A549 (cell line): ENCODE data around the gene TRUB2. TPM values are rescaled to one million over a fixed set of nuclear protein-coding genes. Genes with fewer than 3 reads are reported as not detected.

Experiments used
- ATAC-seq, 2 experiments: fragments of 200-7000 bp in 1 of 2; fragments of >200 bp in 1 of 2; cut with Nextera tagmentation in 1 of 2; cut with Tn5 transposase in 1 of 2; 3 replicates each; pipeline versions ENCODE4 v1.8.0 to v1.9.1; 2018 to 2020; ENCODE audit warnings: mild to moderate bottlenecking in 1 of 2, moderate library complexity in 1 of 2
- CTCF ChIA-PET: fragments of 300-600 bp; sonication (Branson Sonifier 250); formaldehyde crosslinking; extraction: SDS; loops from one replicate; lab custom pipeline; 2021; ENCODE audit warnings: antibody characterized with exemption, inconsistent platforms; lab: Yijun Ruan, JAX
- POLR2A ChIA-PET: fragments of 350-600 bp; formaldehyde crosslinking; extraction: SDS; loops from one replicate; lab custom pipeline; 2021; ENCODE audit warnings: antibody characterized with exemption, inconsistent platforms; lab: Yijun Ruan, JAX
- DNase-seq, 2 experiments: peaks; one replicate each; pipeline versions ENCODE4 v3.0.0 to v3.0.0-alpha.2; 2011 to 2016; ENCODE audit warnings: low read depth in 1 of 2, low spot score in 1 of 2
- FAIRE-seq: peaks from 2 replicates; lab custom pipeline; 2011; peaks lifted over from hg19 to GRCh38; lab: Jason Lieb, UNC
- H3K27ac ChIP-seq, 2 experiments: fragments of >200 bp; sonication (Bioruptor Twin); formaldehyde crosslinking; 3 replicates each; pipeline ENCODE4 v1.5.1; 2016 to 2017
- H3K4me1 ChIP-seq: fragments of >200 bp; sonication (Bioruptor Twin); formaldehyde crosslinking; 3 replicates; pipeline ENCODE4 v1.6.1; 2016
- H3K4me2 ChIP-seq: fragments of >200 bp; sonication (Bioruptor Twin); formaldehyde crosslinking; 3 replicates; pipeline ENCODE4 v1.6.1; 2016
- H3K4me3 ChIP-seq: fragments of >200 bp; sonication (Bioruptor Twin); formaldehyde crosslinking; 3 replicates; pipeline ENCODE4 v1.5.1; 2016
- H3K9me3 ChIP-seq: fragments of >200 bp; sonication (Bioruptor Twin); formaldehyde crosslinking; 3 replicates; pipeline ENCODE4 v1.6.1; 2016
- CBX2 ChIP-seq: fragments of 200-600 bp; sonication (generic); IDR thresholded peaks from 2 replicates; pipeline ENCODE4 v1.6.1; 2016; ENCODE audit warnings: low read depth, mild to moderate bottlenecking, borderline replicate concordance
- CHD4 ChIP-seq: fragments of 200-600 bp; sonication (generic); IDR thresholded peaks from 2 replicates; pipeline ENCODE4 v1.6.1; 2016; ENCODE audit warnings: antibody characterized with exemption, mild to moderate bottlenecking, borderline replicate concordance
- ESRRA ChIP-seq: fragments of 150-350 bp; IDR thresholded peaks from 2 replicates; pipeline ENCODE4 v1.6.1; 2014; ENCODE audit warnings: mild to moderate bottlenecking, low read length, borderline replicate concordance
- FOSB ChIP-seq: fragments of 250-450 bp; sonication (Bioruptor Pico); IDR thresholded peaks from 2 replicates; pipeline ENCODE4 v1.5.0; 2020; ENCODE audit warnings: mild to moderate bottlenecking, moderate library complexity
- FOSL2 ChIP-seq, 2 experiments: fragments of 450-650 bp in 1 of 2; fragments of >200 bp in 1 of 2; sonication (Bioruptor Twin) in 1 of 2; formaldehyde crosslinking; IDR thresholded peaks; 2 replicates each; pipeline versions ENCODE4 v1.5.0 to v1.6.1; 2016 to 2020; ENCODE audit warnings: mild to moderate bottlenecking in 1 of 2, moderate library complexity in 1 of 2
- HDAC2 ChIP-seq: fragments of 200-600 bp; sonication (generic); IDR thresholded peaks from 2 replicates; pipeline ENCODE4 v1.6.1; 2016
- HOXA7 ChIP-seq: fragments of 250-450 bp; sonication (Bioruptor Pico); IDR thresholded peaks from 2 replicates; pipeline ENCODE4 v1.5.0; 2020; ENCODE audit warnings: mild to moderate bottlenecking, moderate library complexity
- HOXB5 ChIP-seq: fragments of 250-450 bp; sonication (Bioruptor Pico); IDR thresholded peaks from 2 replicates; pipeline ENCODE4 v1.5.0; 2020; ENCODE audit warnings: mild to moderate bottlenecking, moderate library complexity
- JUN ChIP-seq, 2 experiments: fragments of >200 bp; sonication (Bioruptor Twin); formaldehyde crosslinking; IDR thresholded peaks; 2 replicates in 1 of 2; 3 replicates in 1 of 2; pipeline ENCODE4 v1.6.1; 2016 to 2017
- NR3C1 ChIP-seq: fragments of >200 bp; sonication (Bioruptor Twin); formaldehyde crosslinking; IDR thresholded peaks from 3 replicates; pipeline ENCODE4 v1.6.1; 2017
- PHF8 ChIP-seq: fragments of 200-600 bp; sonication (generic); IDR thresholded peaks from 2 replicates; pipeline ENCODE4 v1.6.1; 2016; ENCODE audit warnings: low read depth, mild to moderate bottlenecking, antibody characterized with exemption, moderate library complexity, borderline replicate concordance
- POLR2A ChIP-seq: IDR thresholded peaks from 2 replicates; pipeline ENCODE4 v1.6.1; 2012; ENCODE audit warnings: mild to moderate bottlenecking, low read length
- RFX5 ChIP-seq: fragments of 450-650 bp; IDR thresholded peaks from 2 replicates; pipeline ENCODE4 v1.7.1; 2014; ENCODE audit warnings: antibody characterized with exemption, mild to moderate bottlenecking, moderate library complexity
- SMC3 ChIP-seq: fragments of >200 bp; sonication (Bioruptor Twin); formaldehyde crosslinking; IDR thresholded peaks from 3 replicates; pipeline ENCODE4 v1.6.1; 2018; ENCODE audit warnings: inconsistent platforms
- ZFP36 ChIP-seq: fragments of 450-650 bp; IDR thresholded peaks from 2 replicates; pipeline ENCODE4 v1.6.1; 2014; ENCODE audit warnings: borderline replicate concordance; ENCODE audit not compliant: partially characterized antibody
- WGBS: methylation state at CpG from one replicate; pipeline ENCODE4 v1.1.6; 2017; ENCODE audit errors: missing lambda C conversion rate; 5-methylcytosine and 5-hydroxymethylcytosine counted together
- polyA plus RNA-seq, 4 experiments: library from polyadenylated mRNA; depleted of rRNA in 3 of 4; stranded (reverse); fragments of >200 nt; fragmentation: RNase III in 1 of 4; extraction: RNeasy Plus Mini Kit Qiagen cat#74134 plus additional on column Dnase treatment in 1 of 4; gene quantifications; 2 replicates in 3 of 4; 3 replicates in 1 of 4; pipeline ENCODE4 v1.2.3, GENCODE V29; 2011 to 2017
- TF ChIP-seq, protein P1 (sequence below): fragments of >200 bp; sonication (Bioruptor Twin); formaldehyde crosslinking; IDR thresholded peaks from 3 replicates; pipeline ENCODE4 v1.6.1; 2016
- TF ChIP-seq, protein P2 (sequence below): fragments of 250-450 bp; sonication (Bioruptor Pico); IDR thresholded peaks from 2 replicates; pipeline ENCODE4 v1.5.0; 2021; ENCODE audit warnings: mild to moderate bottlenecking, moderate library complexity, borderline replicate concordance
- TF ChIP-seq, protein P3 (sequence below): IDR thresholded peaks from 2 replicates; pipeline ENCODE4 v1.6.1; 2012
- TF ChIP-seq, protein P4 (sequence below): fragments of 250-450 bp; sonication (Bioruptor Pico); IDR thresholded peaks from 2 replicates; pipeline ENCODE4 v1.5.0; 2020; ENCODE audit warnings: low read depth, mild to moderate bottlenecking, moderate library complexity
- TF ChIP-seq, protein P5 (sequence below): fragments of 200-600 bp; sonication (generic); IDR thresholded peaks from 2 replicates; pipeline ENCODE4 v1.6.1; 2016; ENCODE audit warnings: antibody characterized with exemption, mild to moderate bottlenecking, moderate library complexity

TRUB2 gene
- polyA plus RNA-seq, 2 of the 4 experiments (the other 2 are of a cell fraction), result 29.0 to 38.7 TPM

DNA sequence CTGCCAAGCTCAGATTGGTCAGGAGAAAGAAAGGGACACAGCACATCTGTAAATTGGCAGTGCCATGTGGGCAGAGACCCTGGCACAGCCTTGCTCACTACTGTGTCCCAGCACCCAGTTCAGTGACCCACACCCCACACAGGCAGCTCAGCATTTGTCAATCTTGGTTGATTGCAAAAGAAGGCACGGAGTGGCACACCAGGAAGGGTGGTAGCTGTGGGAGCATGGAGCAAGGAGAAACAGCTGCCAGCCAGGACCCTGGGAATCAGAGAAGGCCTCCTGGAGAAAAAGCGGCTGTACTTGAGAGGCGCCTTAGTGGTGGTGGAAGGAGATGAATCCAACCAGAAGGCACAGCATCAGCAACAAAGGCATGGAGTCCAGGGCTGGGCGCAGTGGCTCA is 21.6 kb upstream of the TRUB2 start:
- DNase-seq, result no peak
- TF ChIP-seq NR3C1 (no peak), JUN (IDR thresholded peaks at IDR 0.05) (no peak), POLR2A (no peak), FOSB (CRISPR knock-in tag) (no peak), CBX2 (no peak), CHD4 (no peak), HDAC2 (no peak), SMC3 (no peak), HOXA7 (no peak), PHF8 (no peak), ZFP36 (no peak), HOXB5 (no peak), ESRRA (no peak), RFX5 (no peak)
- TF ChIP-seq, protein P1, sequence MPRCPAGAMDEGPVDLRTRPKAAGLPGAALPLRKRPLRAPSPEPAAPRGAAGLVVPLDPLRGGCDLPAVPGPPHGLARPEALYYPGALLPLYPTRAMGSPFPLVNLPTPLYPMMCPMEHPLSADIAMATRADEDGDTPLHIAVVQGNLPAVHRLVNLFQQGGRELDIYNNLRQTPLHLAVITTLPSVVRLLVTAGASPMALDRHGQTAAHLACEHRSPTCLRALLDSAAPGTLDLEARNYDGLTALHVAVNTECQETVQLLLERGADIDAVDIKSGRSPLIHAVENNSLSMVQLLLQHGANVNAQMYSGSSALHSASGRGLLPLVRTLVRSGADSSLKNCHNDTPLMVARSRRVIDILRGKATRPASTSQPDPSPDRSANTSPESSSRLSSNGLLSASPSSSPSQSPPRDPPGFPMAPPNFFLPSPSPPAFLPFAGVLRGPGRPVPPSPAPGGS, result no peak
- TF ChIP-seq, protein P2, sequence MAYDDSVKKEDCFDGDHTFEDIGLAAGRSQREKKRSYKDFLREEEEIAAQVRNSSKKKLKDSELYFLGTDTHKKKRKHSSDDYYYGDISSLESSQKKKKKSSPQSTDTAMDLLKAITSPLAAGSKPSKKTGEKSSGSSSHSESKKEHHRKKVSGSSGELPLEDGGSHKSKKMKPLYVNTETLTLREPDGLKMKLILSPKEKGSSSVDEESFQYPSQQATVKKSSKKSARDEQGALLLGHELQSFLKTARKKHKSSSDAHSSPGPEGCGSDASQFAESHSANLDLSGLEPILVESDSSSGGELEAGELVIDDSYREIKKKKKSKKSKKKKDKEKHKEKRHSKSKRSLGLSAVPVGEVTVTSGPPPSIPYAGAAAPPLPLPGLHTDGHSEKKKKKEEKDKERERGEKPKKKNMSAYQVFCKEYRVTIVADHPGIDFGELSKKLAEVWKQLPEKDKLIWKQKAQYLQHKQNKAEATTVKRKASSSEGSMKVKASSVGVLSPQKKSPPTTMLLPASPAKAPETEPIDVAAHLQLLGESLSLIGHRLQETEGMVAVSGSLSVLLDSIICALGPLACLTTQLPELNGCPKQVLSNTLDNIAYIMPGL, result no peak
- TF ChIP-seq, protein P3, sequence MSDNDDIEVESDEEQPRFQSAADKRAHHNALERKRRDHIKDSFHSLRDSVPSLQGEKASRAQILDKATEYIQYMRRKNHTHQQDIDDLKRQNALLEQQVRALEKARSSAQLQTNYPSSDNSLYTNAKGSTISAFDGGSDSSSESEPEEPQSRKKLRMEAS, result no peak
- TF ChIP-seq, protein P4, sequence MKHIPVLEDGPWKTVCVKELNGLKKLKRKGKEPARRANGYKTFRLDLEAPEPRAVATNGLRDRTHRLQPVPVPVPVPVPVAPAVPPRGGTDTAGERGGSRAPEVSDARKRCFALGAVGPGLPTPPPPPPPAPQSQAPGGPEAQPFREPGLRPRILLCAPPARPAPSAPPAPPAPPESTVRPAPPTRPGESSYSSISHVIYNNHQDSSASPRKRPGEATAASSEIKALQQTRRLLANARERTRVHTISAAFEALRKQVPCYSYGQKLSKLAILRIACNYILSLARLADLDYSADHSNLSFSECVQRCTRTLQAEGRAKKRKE, result no peak
- TF ChIP-seq, all 56 proteins: peak for 0
- Histone ChIP-seq H3K9me3 (no peaks in the 10 kb centered on the region), H3K27ac (no peak overlapping the region), H3K4me2 (no peak overlapping the region), H3K4me1 (0 out of 3 replicates have a peak, but pooled peaks cover 4% of the 10 kb centered on the region), H3K4me3 (no peak overlapping the region)
- WGBS, result 94% methylated on average over 4 of the region's 4 CpGs
- ChIA-PET CTCF (interaction anchor here (1.0 to 7.2 kb wide), 6 partner anchors 15 to 95 kb away, joined by 3 to 206 read pairs (median 6); no protein-coding TSS in a partner anchor), POLR2A (no interaction called here)
- FAIRE-seq, result no peak
- no peak for ATAC-seq

DNA sequence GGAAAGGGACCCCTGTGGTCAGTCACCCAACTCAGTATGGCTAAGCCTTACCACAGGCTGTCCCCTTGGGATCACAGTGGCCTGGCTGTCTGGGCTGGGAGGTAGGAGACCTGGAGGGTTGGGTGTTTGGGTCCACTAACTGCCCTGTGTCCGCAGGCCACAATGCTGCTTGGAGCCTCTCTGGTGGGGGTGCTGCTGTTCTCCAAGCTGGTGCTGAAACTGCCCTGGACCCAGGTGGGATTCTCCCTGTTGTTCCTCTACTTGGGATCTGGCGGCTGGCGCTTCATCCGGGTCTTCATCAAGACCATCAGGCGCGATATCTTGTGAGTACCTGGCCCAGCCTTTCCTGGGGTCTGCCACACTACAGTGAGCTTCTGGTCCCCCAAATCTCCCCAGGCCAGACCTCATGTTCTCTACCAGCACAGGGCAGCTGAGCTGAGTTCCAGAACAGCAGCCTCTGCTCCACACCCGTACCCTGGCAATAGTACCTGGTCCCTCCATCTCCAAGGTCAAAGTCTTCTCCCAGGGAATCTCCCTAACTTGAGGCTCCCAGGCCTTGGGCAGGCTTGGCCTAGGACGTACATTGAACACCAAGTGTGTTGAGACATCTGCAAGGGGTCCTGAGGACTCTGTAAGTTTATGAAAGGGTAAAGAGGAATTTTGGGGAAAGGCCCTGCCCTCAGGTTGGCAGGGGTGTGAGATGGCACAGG is 20.9 kb upstream of the TRUB2 start:
- no peak overlapping the region for H3K4me2 ChIP-seq
- TF ChIP-seq FOSL2 (IDR thresholded peaks at IDR 0.05) (no peak), FOSL2 (CRISPR knock-in tag; IDR thresholded peaks at IDR 0.05) (no peak)
- TF ChIP-seq, protein P5, sequence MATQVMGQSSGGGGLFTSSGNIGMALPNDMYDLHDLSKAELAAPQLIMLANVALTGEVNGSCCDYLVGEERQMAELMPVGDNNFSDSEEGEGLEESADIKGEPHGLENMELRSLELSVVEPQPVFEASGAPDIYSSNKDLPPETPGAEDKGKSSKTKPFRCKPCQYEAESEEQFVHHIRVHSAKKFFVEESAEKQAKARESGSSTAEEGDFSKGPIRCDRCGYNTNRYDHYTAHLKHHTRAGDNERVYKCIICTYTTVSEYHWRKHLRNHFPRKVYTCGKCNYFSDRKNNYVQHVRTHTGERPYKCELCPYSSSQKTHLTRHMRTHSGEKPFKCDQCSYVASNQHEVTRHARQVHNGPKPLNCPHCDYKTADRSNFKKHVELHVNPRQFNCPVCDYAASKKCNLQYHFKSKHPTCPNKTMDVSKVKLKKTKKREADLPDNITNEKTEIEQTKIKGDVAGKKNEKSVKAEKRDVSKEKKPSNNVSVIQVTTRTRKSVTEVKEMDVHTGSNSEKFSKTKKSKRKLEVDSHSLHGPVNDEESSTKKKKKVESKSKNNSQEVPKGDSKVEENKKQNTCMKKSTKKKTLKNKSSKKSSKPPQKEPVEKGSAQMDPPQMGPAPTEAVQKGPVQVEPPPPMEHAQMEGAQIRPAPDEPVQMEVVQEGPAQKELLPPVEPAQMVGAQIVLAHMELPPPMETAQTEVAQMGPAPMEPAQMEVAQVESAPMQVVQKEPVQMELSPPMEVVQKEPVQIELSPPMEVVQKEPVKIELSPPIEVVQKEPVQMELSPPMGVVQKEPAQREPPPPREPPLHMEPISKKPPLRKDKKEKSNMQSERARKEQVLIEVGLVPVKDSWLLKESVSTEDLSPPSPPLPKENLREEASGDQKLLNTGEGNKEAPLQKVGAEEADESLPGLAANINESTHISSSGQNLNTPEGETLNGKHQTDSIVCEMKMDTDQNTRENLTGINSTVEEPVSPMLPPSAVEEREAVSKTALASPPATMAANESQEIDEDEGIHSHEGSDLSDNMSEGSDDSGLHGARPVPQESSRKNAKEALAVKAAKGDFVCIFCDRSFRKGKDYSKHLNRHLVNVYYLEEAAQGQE, result peak; percentile 50; the same call in 1 of the 2 replicates
- CTCF ChIA-PET, result interaction anchor here (0.5 to 7.2 kb wide), 5 partner anchors 16 to 69 kb away, joined by 3 to 206 read pairs (median 7); no protein-coding TSS in a partner anchor
- WGBS, result 96% methylated on average over 7 of the region's 8 CpGs
- DNase-seq, result no peak
- H3K9me3 ChIP-seq, result no peaks in the 10 kb centered on the region
- no peak for ATAC-seq
- FAIRE-seq, result no peak
- no peak overlapping the region for H3K4me3 ChIP-seq
- H3K4me1 ChIP-seq, result 0 out of 3 replicates have a peak, but pooled peaks cover 4% of the 10 kb centered on the region
- POLR2A ChIA-PET, result no interaction called here
- no peak overlapping the region for H3K27ac ChIP-seq
